ENCODE results near the gene PTPN22.

PTPN22 gene

GRCh38 chr1:113898241-113898814 lies 26.8 kb upstream of the PTPN22 start:
- ATAC-seq, result no peak
- H3K36me3 Mint-ChIP-seq (ENCODE audit: low read depth), result peaks cover 73% of the 10 kb centered on the region
- H3K27me3 Mint-ChIP-seq, result no peaks in the 10 kb centered on the region
- H3K4me3 Mint-ChIP-seq, result no peak overlapping the region
- DNase-seq, result no peak
- no peak overlapping the region for H3K27ac Mint-ChIP-seq
- no peaks in the 10 kb centered on the region for H3K9me3 Mint-ChIP-seq
- H3K4me1 Mint-ChIP-seq, result peaks cover 38% of the 10 kb centered on the region

DNA sequence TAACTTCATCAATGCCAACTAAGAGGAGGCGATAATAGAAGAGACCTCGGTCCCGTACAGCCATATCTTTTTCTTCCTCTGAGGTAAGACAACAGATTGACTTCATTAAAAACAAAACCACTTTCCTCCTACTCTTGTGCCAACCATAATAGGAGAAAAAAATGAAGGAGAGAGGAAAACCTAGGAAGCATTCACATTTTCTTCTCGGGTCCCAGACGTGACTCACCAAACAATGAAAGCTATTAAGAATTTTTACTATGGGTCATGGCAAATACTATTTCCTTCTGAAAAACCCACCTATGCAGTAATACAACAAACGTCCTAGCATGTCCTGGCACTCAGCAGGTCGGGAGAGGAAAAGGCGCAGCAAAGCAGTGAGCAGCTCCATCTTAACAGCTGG lies 24.4 kb upstream of the PTPN22 start:
- H3K36me3 Mint-ChIP-seq (ENCODE audit: low read depth), result peaks cover 53% of the 10 kb centered on the region
- H3K27ac Mint-ChIP-seq, result no peak overlapping the region

GRCh38 chr1:113895098-113895497 lies 23.6 kb upstream of the PTPN22 start:
- Mint-ChIP-seq H3K4me3 (no peak overlapping the region), H3K36me3 (ENCODE audit: low read depth) (peaks cover 48% of the 10 kb centered on the region), H3K27ac (no peak overlapping the region)

More for the DNA sequence above, 24.4 kb upstream of the PTPN22 start:
- peaks cover 14% of the 10 kb centered on the region for H3K4me1 Mint-ChIP-seq
- no peak for DNase-seq
- H3K27me3 Mint-ChIP-seq, result no peaks in the 10 kb centered on the region
- H3K4me3 Mint-ChIP-seq, result no peak overlapping the region
- no peaks in the 10 kb centered on the region for H3K9me3 Mint-ChIP-seq
- ATAC-seq, result no peak

DNA sequence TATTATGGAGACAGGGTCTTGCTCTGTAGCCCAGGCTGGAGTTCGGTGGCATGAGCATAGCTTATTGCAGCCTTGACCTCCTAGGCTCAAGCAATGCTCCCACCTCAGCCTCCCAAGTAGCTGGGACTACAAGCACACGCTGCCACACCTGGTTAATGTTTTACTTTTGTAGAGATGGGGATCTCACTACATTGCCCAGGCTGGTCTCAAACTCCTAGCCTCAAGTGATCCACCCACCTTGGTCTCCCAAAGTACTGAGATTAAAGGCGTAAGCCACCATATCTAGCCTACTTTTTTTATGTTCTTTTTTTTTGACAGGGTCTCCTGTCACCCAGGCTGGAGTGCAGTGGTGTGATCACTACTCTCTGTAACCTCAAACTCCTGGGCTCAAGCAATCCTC lies 21.8 kb upstream of the PTPN22 start:
- H3K27ac Mint-ChIP-seq, result no peak overlapping the region
- DNase-seq (no peak), ATAC-seq (no peak)
- no peaks in the 10 kb centered on the region for H3K9me3 Mint-ChIP-seq
- H3K27me3 Mint-ChIP-seq, result no peaks in the 10 kb centered on the region
- no peak overlapping the region for H3K4me3 Mint-ChIP-seq
- peaks cover 7% of the 10 kb centered on the region for H3K4me1 Mint-ChIP-seq
- peaks cover 30% of the 10 kb centered on the region for H3K36me3 Mint-ChIP-seq (ENCODE audit: low read depth)

More at GRCh38 chr1:113895098-113895497, 23.6 kb upstream of the PTPN22 start:
- Mint-ChIP-seq H3K27me3 (no peaks in the 10 kb centered on the region), H3K9me3 (no peaks in the 10 kb centered on the region), H3K4me1 (peaks cover 20% of the 10 kb centered on the region)
- ATAC-seq (no peak), DNase-seq (no peak)

DNA sequence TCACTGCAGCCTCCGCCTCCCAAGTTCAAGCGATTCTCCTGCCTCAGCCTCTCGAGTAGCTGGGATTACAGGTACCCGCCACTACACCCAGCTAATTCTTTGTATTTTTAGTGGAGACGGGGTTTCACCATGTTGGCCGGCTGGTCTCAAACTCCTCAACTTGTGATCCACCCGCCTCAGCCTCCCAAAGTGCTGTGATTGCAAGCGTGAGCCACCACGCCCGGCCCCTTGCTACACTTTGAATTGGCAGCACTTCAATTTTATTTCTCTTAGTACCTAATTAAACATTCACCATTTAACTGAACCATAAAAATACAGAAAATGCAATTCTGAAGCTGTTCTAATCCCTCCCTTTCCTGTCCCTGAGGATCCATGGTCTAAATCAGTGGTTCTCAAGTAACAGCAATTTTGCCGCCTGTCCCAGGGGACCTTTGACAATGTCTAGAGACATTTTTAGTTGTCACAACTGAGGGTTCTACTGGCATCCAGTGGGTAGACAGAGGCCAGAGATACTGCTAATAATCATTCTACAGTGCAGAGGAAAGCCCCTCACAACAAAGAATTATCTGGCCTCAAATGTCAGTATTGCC lies 20.2 kb upstream of the PTPN22 start:
- Mint-ChIP-seq H3K4me3 (no peak overlapping the region), H3K4me1 (peaks cover 15% of the 10 kb centered on the region), H3K36me3 (ENCODE audit: low read depth) (peaks cover 25% of the 10 kb centered on the region), H3K27me3 (no peaks in the 10 kb centered on the region), H3K9me3 (no peaks in the 10 kb centered on the region), H3K27ac (no peak overlapping the region)
- DNase-seq (no peak), ATAC-seq (no peak)

DNA sequence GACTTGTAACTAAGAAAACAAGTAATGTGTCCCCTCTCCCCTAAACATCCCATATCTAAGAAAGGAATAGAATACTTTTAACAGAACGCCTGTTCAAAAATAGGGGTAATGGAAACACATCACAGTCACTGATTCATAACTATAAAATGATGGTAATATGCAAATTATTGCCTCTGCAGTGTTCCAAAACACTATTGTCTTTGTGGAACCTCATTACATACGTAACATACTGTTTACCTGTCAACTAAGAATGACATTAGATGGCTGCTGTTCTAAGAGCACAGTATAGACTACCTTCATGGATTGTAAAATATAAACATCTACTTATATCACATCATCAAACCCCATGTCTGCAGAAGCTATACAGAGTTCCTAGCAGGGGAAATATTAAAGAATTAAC lies 19.3 kb upstream of the PTPN22 start:
- Mint-ChIP-seq H3K4me1 (peaks cover 15% of the 10 kb centered on the region), H3K27me3 (no peaks in the 10 kb centered on the region), H3K27ac (peak overlapping the region; percentile 36), H3K36me3 (ENCODE audit: low read depth) (peaks cover 17% of the 10 kb centered on the region), H3K9me3 (no peaks in the 10 kb centered on the region), H3K4me3 (no peak overlapping the region)
- DNase-seq (no peak), ATAC-seq (no peak)

DNA sequence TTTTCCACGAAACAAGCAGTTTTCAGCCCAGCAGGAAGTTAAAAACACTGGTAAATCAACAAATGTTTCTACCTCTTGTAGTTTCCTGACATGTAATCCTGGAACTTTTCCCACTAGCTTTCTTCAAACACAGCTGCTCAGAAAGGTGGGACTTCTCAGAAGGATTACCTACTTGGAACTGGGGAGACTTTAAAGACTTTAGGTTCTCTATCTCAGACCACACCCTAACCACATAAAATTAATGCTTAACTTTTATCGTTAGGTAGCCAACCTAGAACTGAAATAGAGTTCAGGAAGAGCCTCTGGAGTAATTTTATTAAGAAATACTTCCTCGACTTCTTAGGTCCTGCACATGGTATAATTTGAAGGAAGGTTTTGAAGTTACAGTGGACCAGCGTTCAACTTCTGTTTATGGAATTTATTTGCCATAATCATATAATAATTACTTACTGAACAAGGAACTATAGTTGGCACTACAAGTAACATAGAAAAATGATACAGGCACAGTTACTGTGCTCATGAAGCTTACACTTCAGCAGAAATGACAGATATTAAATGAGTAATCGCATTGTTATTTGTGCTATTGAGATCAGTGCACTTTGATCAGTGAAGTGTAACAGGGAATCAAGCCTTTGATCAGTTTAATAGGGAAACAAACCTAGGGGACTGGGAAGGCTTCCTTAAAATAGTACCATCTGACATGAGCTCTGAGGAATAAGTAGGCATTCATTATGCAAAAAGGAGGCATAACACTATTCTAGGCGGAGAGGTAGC lies 16.1 kb upstream of the PTPN22 start, which contains the start of gene BCL2L15:
Gene BCL2L15, minus strand, starts transcription at position 180 of the 774 bp plus-strand sequence. CDS start 206 bp downstream, outside the sequence.
- ATAC-seq, result no peak
- H3K27ac Mint-ChIP-seq, result no peak within 1 kb of the TSS
- no peak within 1 kb of the TSS for H3K4me3 Mint-ChIP-seq
- no peaks in the 10 kb centered on the region for H3K9me3 Mint-ChIP-seq
- H3K4me1 Mint-ChIP-seq, result peaks cover 15% of the 10 kb centered on the region
- no peaks in the 10 kb centered on the region for H3K27me3 Mint-ChIP-seq
- peaks cover 5% of the 10 kb centered on the region for H3K36me3 Mint-ChIP-seq (ENCODE audit: low read depth)
- no peak for DNase-seq

GRCh38 chr1:113886417-113887401 lies 15.2 kb upstream of the PTPN22 start:
- H3K4me1 Mint-ChIP-seq, result peaks cover 15% of the 10 kb centered on the region
- H3K27ac Mint-ChIP-seq, result no peak overlapping the region
- H3K27me3 Mint-ChIP-seq, result no peaks in the 10 kb centered on the region
- no peak overlapping the region for H3K4me3 Mint-ChIP-seq
- DNase-seq (no peak), ATAC-seq (no peak)
- H3K36me3 Mint-ChIP-seq (ENCODE audit: low read depth), result peaks cover 5% of the 10 kb centered on the region
- H3K9me3 Mint-ChIP-seq, result no peaks in the 10 kb centered on the region

GRCh38 chr1:113881661-113882060 lies 10.1 kb upstream of the PTPN22 start:
- H3K36me3 Mint-ChIP-seq (ENCODE audit: low read depth), result peaks cover 4% of the 10 kb centered on the region
- DNase-seq, result no peak
- H3K4me1 Mint-ChIP-seq, result peaks cover 33% of the 10 kb centered on the region
- H3K27me3 Mint-ChIP-seq, result no peaks in the 10 kb centered on the region
- no peak for ATAC-seq
- no peaks in the 10 kb centered on the region for H3K9me3 Mint-ChIP-seq
- H3K27ac Mint-ChIP-seq, result no peak overlapping the region
- no peak overlapping the region for H3K4me3 Mint-ChIP-seq

DNA sequence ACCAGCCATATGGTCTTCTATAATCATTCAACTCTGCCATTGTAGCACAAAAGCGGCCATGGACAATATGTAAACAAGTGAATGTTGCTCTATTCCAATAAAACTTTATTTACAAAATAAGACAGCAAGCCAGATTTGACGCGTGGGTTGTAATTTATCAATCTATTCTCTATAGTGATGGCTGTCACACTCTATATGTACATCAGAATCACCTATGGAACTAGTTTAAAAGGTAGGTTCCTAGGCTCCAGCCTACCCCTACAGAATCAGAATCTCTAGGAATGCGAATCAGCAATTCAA lies 8.2 kb upstream of the PTPN22 start:
- no peak for ATAC-seq
- H3K36me3 Mint-ChIP-seq (ENCODE audit: low read depth), result peaks cover 4% of the 10 kb centered on the region
- no peak for DNase-seq
- no peak overlapping the region for H3K27ac Mint-ChIP-seq
- H3K4me3 Mint-ChIP-seq, result no peak overlapping the region
- no peaks in the 10 kb centered on the region for H3K27me3 Mint-ChIP-seq
- H3K9me3 Mint-ChIP-seq, result no peaks in the 10 kb centered on the region
- H3K4me1 Mint-ChIP-seq, result peaks cover 51% of the 10 kb centered on the region

DNA sequence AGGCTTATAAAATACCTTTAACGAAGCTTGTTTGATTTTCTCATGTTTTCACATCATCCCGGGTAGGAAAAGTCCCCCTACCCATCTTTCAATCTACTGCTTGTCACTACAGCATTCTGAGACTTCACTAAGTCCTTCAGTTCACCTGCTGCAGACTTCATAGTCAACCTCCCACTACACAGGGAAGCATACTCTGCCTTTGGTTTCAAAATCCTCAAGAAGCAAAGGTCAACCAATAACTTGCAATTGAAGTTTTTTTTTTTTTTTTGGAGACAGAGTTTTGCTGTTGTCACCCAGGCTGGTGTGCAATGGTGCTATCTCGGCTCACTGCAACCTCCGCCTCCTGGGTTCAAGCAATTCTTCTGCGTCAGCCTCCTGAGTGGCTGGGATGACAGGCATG lies 4.7 kb upstream of the PTPN22 start:
- Mint-ChIP-seq H3K4me3 (no peak overlapping the region), H3K36me3 (ENCODE audit: low read depth) (peaks cover 6% of the 10 kb centered on the region), H3K4me1 (peaks cover 80% of the 10 kb centered on the region), H3K27ac (no peak overlapping the region), H3K27me3 (no peaks in the 10 kb centered on the region), H3K9me3 (no peaks in the 10 kb centered on the region)
- ATAC-seq, result no peak
- DNase-seq, result no peak

DNA sequence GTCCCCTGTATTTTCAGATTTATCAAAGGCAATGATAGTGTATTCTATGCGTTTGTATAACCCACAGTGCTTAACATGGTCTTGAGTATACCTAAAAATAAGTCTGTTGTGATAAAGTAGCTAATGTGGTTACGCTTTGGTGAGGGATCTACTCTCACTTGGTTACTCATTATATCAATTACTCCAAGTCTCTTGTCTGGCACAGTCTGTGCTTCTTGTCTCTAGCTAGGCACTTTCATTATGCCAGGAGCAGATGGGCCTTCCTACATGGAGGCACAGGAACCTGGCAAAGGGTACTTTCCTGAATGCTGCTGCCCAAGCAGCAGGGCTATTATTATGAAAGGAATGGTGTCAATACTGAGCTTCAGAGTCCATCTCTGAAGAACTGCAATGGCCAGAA lies 4.2 kb upstream of the PTPN22 start:
- H3K4me1 Mint-ChIP-seq, result peaks cover 76% of the 10 kb centered on the region
- ATAC-seq (no peak), DNase-seq (no peak)
- H3K4me3 Mint-ChIP-seq, result no peak overlapping the region
- H3K9me3 Mint-ChIP-seq, result no peaks in the 10 kb centered on the region
- no peaks in the 10 kb centered on the region for H3K27me3 Mint-ChIP-seq
- H3K36me3 Mint-ChIP-seq (ENCODE audit: low read depth), result peaks cover 7% of the 10 kb centered on the region
- H3K27ac Mint-ChIP-seq, result peak overlapping the region; percentile 89

DNA sequence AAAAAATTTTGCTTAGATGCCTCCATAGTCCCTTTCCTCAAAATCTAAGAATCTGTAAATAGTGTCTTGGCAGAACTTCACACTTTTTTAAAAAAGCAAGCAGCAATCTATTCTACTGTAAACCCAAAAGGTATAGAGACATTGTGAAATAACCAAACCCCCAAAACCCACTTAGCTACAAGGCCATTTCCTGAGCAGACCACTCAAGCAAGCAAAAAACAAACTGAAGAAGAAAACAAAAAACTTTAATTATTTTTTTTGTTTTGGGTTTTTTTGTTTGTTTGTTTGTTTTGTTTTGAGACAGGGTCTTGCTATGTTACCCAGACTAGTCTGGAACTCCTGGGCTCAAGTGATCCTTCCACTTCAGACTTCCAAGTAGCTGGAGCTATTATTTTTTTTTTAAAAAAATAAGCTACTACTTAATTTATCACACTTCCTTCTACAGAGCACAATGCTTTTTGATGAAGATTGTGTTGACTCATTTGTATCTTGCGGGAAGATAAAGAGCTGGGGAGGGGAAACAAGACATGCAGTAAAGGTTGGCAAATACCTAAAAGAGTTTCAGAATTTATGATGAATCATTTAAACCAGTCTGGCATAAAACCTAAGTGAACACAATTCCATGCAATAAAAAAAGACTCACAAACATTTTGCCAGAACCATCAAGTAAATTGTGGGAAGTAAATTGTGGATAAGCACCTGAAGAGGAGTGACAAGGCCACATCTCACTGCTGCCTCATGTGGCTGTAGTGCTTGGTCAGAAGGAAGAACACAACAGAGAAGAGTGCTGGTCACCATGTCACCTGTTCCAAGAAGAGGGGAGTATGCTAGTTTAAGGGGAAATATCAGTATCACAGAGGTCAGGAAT lies 2.7 kb upstream of the PTPN22 start:
- Mint-ChIP-seq H3K27me3 (no peaks in the 10 kb centered on the region), H3K27ac (peak overlapping the region; percentile 89), H3K4me1 (peaks cover 73% of the 10 kb centered on the region), H3K9me3 (no peaks in the 10 kb centered on the region), H3K4me3 (peak overlapping the region; percentile 48), H3K36me3 (ENCODE audit: low read depth) (peaks cover 16% of the 10 kb centered on the region)
- ATAC-seq, result peak; percentile 61
- DNase-seq, result peak; percentile 18

All from activated naive CD8-positive, alpha-beta T cell treated with anti-CD3 and anti-CD28 coated beads, Interleukin-2, amount 50 U/mL, for 24 hours (primary cell).